Endodermal cell (in vitro differentiated cells): ENCODE results near the gene PLEKHB2. TPM values are rescaled to one million over a fixed set of nuclear protein-coding genes. Genes with fewer than 3 reads are reported as not detected.

Experiments
- DNase-seq: peaks from one replicate; pipeline ENCODE4 v3.0.0-alpha.2; 2017
- H3K27ac ChIP-seq: 2 replicates; pipeline ENCODE4 v1.5.1; 2013; ENCODE audit warnings: mild to moderate bottlenecking, low read depth, low read length, moderate library complexity
- H3K27me3 ChIP-seq: 2 replicates; pipeline ENCODE4 v1.6.1; 2013; ENCODE audit warnings: mild to moderate bottlenecking, low read length, moderate library complexity; ENCODE audit not compliant: insufficient read depth, control insufficient read depth, poor library complexity, severe bottlenecking
- H3K36me3 ChIP-seq: 2 replicates; pipeline ENCODE4 v1.7.0; 2013; ENCODE audit warnings: mild to moderate bottlenecking, low read length, moderate library complexity; ENCODE audit not compliant: control insufficient read depth, insufficient read depth
- H3K4me1 ChIP-seq: one replicate; pipeline ENCODE4 v1.7.0; 2013; ENCODE audit warnings: low read length; ENCODE audit not compliant: control insufficient read depth, insufficient read depth
- H3K4me3 ChIP-seq: 2 replicates; pipeline ENCODE4 v1.5.1; 2013; ENCODE audit warnings: mild to moderate bottlenecking, low read length, moderate library complexity
- H3K9ac ChIP-seq: 2 replicates; pipeline ENCODE4 v1.6.1; 2013; ENCODE audit warnings: mild to moderate bottlenecking, low read length, moderate library complexity; ENCODE audit not compliant: poor library complexity, severe bottlenecking; ENCODE audit errors: extremely low read depth
- H3K9me3 ChIP-seq: 2 replicates; pipeline ENCODE4 v1.6.1; 2013; ENCODE audit warnings: mild to moderate bottlenecking, low read length, moderate library complexity; ENCODE audit not compliant: control insufficient read depth
- H3K27ac Mint-ChIP-seq: 2 replicates; pipeline ENCODE4 v1.8.0; 2020; ENCODE audit warnings: mixed read lengths
- H3K27me3 Mint-ChIP-seq: 2 replicates; pipeline ENCODE4 v1.8.0; 2021; ENCODE audit warnings: mild to moderate bottlenecking, mixed read lengths; ENCODE audit not compliant: insufficient read depth
- H3K36me3 Mint-ChIP-seq: 2 replicates; pipeline ENCODE4 v1.8.0; 2020; ENCODE audit warnings: low read depth, mixed read lengths
- H3K4me1 Mint-ChIP-seq: 2 replicates; pipeline ENCODE4 v1.8.0; 2020; ENCODE audit warnings: mixed read lengths
- H3K4me3 Mint-ChIP-seq: 2 replicates; pipeline ENCODE4 v1.8.0; 2020; ENCODE audit warnings: mild to moderate bottlenecking, moderate library complexity, mixed read lengths
- H3K9me3 Mint-ChIP-seq: 2 replicates; pipeline ENCODE4 v1.8.0; 2020; ENCODE audit warnings: mild to moderate bottlenecking, mixed read lengths
- WGBS, 2 experiments: methylation state at CpG; one replicate each; pipeline versions ENCODE4 v1.1.5 to v1.1.7; 2013; ENCODE audit warnings: missing lambda C conversion rate in 2 of 2, mixed read lengths in 1 of 2; ENCODE audit not compliant: insufficient coverage in 1 of 2, insufficient read length in 1 of 2; 5-methylcytosine and 5-hydroxymethylcytosine counted together
- total RNA-seq, 2 donors: library from RNA; stranded (reverse); fragmentation: NEBNext Ultra II Directional in 1 of 2; extraction: Animal tissue kit (Norgen Biotek cat#: 25700) in 1 of 2; gene quantifications; 2 replicates in 1 of 2; 3 replicates in 1 of 2; pipeline ENCODE4 v1.2.1, GENCODE V29; 2021
- TF ChIP-seq, protein P1 (sequence below): fragments of 200-600 bp; sonication (generic); conservative IDR thresholded peaks from 2 replicates; pipeline ENCODE4 v1.5.0; 2021; ENCODE audit warnings: antibody characterized with exemption, mild to moderate bottlenecking

PLEKHB2 gene
- total RNA-seq, 2 donors from 2014 or later, result 66.7 to 68.6 TPM

- no peaks in the 10 kb centered on the region for H3K9me3 Mint-ChIP-seq
- 96 to 100% methylated on average over 5 to 11 of the region's 12 CpGs for WGBS, 2 experiments
- TF ChIP-seq, protein P1, sequence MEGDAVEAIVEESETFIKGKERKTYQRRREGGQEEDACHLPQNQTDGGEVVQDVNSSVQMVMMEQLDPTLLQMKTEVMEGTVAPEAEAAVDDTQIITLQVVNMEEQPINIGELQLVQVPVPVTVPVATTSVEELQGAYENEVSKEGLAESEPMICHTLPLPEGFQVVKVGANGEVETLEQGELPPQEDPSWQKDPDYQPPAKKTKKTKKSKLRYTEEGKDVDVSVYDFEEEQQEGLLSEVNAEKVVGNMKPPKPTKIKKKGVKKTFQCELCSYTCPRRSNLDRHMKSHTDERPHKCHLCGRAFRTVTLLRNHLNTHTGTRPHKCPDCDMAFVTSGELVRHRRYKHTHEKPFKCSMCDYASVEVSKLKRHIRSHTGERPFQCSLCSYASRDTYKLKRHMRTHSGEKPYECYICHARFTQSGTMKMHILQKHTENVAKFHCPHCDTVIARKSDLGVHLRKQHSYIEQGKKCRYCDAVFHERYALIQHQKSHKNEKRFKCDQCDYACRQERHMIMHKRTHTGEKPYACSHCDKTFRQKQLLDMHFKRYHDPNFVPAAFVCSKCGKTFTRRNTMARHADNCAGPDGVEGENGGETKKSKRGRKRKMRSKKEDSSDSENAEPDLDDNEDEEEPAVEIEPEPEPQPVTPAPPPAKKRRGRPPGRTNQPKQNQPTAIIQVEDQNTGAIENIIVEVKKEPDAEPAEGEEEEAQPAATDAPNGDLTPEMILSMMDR, result no peak
- DNase-seq, result no peak
- no peaks in the 10 kb centered on the region for H3K4me1 ChIP-seq
- H3K27me3 Mint-ChIP-seq, result no peaks in the 10 kb centered on the region
- H3K36me3 Mint-ChIP-seq, result peaks cover 52% of the 10 kb centered on the region
- no peak overlapping the region for H3K4me3 ChIP-seq
- H3K9me3 ChIP-seq, result no peaks in the 10 kb centered on the region
- H3K4me1 Mint-ChIP-seq, result peaks cover 3% of the 10 kb centered on the region
- H3K4me3 Mint-ChIP-seq, result no peak overlapping the region
- H3K27ac ChIP-seq, result no peak overlapping the region
- peak overlapping the region; percentile 82 for H3K27ac Mint-ChIP-seq
- H3K9ac ChIP-seq, result no peak overlapping the region
- H3K36me3 ChIP-seq, result peaks cover 52% of the 10 kb centered on the region
- H3K27me3 ChIP-seq, result no peaks in the 10 kb centered on the region
Measured at GRCh38 chr2:131120815-131121317, 15.7 kb downstream of the PLEKHB2 start.

- no peak overlapping the region for H3K4me3 ChIP-seq
- Mint-ChIP-seq H3K4me3 (no peak overlapping the region), H3K27me3 (no peaks in the 10 kb centered on the region), H3K9me3 (no peaks in the 10 kb centered on the region), H3K36me3 (peaks cover 51% of the 10 kb centered on the region), H3K4me1 (no peaks in the 10 kb centered on the region), H3K27ac (no peak overlapping the region)
- no peak for DNase-seq
- WGBS, 2 experiments, result 94 to 99% methylated on average over 4 of the region's 4 CpGs
- H3K4me1 ChIP-seq, result no peaks in the 10 kb centered on the region
- no peaks in the 10 kb centered on the region for H3K9me3 ChIP-seq
- H3K9ac ChIP-seq, result no peak overlapping the region
- TF ChIP-seq, protein P1, result no peak
- peaks cover 52% of the 10 kb centered on the region for H3K36me3 ChIP-seq
- H3K27ac ChIP-seq, result no peak overlapping the region
- no peaks in the 10 kb centered on the region for H3K27me3 ChIP-seq
Measured at GRCh38 chr2:131121464-131121863, 16.3 kb downstream of the PLEKHB2 start.

DNA sequence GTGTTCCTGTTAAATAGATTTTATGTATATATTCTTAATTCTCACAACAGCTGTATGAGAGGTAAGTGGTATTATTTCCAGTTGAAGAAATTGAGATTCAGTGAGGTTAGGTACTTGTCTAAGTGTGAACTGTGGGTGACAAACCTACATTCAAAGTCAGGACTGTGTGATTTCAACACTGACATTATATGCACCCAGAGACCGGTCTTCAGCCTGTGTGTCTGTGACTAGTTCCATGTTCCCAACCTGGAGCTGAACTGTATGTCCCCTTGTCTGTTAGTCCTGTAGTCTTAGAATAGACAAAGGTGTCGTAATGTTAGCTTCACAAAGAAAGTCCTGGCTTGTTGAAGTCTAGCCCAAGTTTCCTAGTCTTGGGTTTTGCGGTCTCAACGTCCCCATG is 17.4 kb downstream of the PLEKHB2 start:
- Histone ChIP-seq H3K27me3 (no peaks in the 10 kb centered on the region), H3K4me1 (no peaks in the 10 kb centered on the region), H3K36me3 (peaks cover 58% of the 10 kb centered on the region), H3K9ac (no peak overlapping the region), H3K27ac (no peak overlapping the region), H3K4me3 (no peak overlapping the region), H3K9me3 (no peaks in the 10 kb centered on the region)
- Mint-ChIP-seq H3K36me3 (peaks cover 59% of the 10 kb centered on the region), H3K4me1 (no peaks in the 10 kb centered on the region), H3K27ac (no peak overlapping the region), H3K4me3 (no peak overlapping the region), H3K9me3 (no peaks in the 10 kb centered on the region), H3K27me3 (no peaks in the 10 kb centered on the region)
- no peak for DNase-seq
- TF ChIP-seq, protein P1, result no peak
- 95 to 97% methylated on average over 3 to 4 of the region's 4 CpGs for WGBS, 2 experiments
